HG03460 (cell line): ENCODE measurements around the gene MIPOL1.
"Not testable (repeated sequence)": the region's sequence is repeated elsewhere in the genome, so short reads cannot be mapped to it uniquely, and the experiment has no call there.

Experiments used
- ATAC-seq: cut with Tn5 transposase; IDR thresholded peaks from one replicate; pipeline ENCODE4 v1.9.1; 2021; ENCODE audit not compliant: unreplicated experiment

Gene MIPOL1

GRCh38 chr14:37230551-37231194 is 32.9 kb downstream of the MIPOL1 start:
- ATAC-seq = no peak

DNA sequence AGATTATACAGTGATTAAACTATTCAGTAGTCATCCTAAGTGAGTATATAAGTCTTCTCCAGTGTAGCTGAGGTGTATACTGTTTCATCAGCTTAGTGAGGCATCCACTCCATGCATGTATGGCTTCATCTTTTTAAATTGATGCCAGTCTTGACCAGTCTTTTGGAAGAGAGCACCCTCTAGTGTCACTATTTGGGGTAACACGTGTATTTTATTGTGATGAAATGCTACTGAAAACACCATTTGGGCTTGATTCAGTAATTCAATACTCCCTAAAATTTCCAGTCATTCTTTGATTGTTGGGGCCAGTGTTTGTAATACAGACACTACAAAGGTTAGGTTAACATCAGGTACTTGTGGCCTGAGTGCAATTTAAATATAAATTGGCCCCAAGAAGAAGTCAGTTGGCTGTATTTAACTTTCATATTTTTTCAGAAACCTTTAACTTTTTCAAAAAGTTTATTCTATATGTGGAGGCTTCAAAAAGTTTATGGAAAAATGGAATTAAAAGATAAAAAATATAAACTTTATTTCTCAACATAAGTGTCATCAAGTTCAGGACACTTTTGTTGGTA is 35.3 kb downstream of the MIPOL1 start:
- ATAC-seq = peak; percentile 63

- no peak for ATAC-seq
These were observed 36.5 kb downstream of the MIPOL1 start for GRCh38 chr14:37234222-37234621.

DNA sequence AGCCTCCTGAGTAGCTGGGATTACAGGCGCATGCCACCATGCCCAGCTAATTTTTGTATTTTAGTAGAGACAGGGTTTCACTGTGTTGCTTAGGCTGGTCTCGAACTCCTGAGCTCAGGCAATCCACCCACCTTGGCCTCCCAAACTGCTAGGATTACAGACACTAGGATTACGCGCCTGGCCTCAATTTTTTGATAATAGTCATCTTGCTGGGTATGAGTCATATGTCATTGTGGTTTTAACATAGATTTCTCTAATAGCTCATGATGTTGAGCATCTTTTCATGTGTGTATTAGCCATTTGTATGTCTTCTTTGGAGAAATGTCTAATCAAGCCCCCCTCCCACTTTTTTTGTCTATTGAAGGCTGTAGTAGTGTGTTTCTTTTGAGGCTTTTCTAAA is 38.3 kb downstream of the MIPOL1 start:
- ATAC-seq = not testable (repeated sequence)

DNA sequence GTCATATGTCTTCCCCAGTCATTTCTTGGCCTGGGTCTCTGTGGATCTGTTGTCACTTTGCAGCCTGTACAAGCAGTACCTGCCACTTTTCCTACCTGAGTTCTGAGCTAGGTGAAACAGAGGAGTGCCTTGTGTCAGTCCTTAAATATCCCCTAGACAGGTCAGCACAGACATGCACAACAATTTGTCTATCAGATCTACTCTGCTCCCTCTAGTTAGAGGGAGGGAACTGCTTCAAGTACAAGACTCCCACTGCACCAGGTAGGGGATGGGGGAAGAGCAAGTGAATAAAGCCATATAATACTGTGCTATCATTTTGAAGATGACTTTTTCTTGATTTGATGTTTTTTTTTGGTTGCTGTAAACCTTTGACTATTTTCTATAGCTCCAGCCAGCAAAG is 39.4 kb downstream of the MIPOL1 start:
- ATAC-seq = no peak

- no peak for ATAC-seq
These were observed 40.0 kb downstream of the MIPOL1 start for GRCh38 chr14:37237735-37238200.

DNA sequence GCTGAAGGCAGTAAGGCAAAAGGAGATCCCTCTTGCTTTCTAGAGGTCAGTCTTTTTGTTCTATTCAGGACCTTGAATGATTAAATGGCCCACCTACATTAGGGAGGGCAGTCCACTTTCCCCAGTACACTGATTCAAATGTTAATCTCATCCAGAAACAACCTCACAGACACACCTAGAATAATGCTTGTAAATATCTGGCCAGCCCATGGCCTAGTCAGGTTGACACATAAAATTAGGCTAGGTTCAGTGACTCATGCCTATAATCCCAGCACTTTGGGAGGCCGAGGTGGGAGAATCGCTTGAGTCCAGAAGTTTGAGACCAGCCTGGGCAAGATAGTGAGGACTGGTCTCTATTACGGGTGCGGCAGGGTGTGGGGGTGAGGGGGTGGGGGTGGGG is 43.5 kb downstream of the MIPOL1 start:
- no peak for ATAC-seq

DNA sequence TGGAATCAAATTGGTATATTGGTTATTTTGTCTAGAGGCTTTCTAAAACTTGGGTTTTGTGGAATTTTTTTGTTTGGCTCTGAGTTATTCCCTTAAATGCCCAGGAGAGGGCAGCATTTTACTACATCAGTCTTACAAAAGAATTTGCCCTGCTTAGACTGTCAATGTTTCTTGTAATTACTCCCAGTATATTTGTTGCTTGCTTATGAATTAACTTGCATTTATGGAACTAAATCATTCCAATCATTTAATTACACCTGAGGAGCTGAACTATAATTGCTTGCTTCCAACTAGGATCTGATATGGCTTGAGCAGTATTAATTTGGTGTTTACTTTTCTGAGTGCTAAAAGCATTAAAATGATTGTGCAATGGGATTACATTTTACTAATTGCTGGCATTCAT is 48.7 kb downstream of the MIPOL1 start:
- no peak for ATAC-seq

DNA sequence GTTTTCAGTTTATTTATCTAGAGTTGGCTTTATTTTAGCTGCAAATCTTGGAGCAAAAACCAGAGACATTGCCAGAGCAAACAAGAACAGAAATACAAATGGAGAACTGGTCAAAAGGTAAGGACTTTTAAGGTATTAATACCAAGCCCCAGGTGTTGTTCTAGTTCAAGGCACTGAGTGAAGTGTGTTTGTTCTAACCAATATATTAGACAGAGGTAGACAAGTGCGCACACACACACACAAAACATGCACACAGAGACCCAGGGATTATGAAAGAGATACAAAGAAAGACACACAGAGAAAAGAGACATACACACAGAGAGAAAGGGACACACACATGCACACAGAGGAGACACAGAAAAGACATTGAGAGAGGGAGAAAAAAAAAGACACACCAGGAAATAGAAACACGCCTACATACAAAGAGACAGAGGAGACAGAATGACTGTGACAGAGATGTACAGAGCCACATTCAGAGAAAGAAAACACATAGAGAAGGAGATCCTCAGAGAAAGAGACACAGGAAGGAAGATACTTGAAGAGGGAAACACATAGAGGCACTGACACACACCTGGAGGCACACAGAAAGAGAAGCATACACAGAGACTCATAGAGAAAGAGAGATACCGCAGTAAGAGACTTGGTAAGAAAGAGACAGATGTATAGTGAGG is 50.2 kb downstream of the MIPOL1 start:
- ATAC-seq = no peak

GRCh38 chr14:37251775-37252174 is 54.0 kb downstream of the MIPOL1 start:
- ATAC-seq = no peak

DNA sequence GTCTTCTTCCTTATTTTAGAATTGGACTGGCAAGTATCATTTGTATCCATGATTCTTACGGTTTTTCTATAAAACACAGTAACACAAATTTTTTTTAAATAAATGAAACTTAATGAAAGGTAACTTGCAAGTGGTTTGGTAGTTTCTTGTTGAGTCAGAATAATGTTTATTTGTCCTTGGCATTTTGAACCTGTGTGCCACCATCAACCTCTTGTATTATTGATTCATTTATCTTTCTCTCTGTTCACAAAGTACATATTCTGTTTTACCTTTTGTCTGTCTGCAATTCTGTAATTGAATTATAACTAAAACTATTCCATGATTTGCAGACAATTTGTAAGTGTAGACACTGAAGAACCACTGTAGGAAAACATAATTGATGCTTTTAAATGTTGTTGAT is 54.7 kb downstream of the MIPOL1 start:
- no peak for ATAC-seq

DNA sequence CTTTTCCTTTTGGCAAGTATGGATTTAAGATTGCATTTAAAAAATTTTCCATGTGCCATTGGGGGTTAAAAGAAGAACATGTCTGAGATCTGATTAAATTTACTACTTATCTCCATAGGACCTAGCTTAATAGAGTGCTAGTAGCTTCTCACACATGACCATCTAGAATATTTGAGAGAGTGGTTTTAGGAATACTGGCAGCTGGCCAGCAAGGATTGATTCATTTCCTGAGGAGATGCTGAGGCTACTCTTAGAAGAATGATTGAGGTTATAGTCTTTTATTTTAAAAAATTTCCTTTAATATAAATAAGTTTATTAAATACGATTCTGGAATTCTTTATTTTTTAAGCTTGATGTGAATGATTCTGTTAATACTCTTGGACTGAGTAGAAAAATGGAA is 56.2 kb downstream of the MIPOL1 start:
- ATAC-seq = no peak

DNA sequence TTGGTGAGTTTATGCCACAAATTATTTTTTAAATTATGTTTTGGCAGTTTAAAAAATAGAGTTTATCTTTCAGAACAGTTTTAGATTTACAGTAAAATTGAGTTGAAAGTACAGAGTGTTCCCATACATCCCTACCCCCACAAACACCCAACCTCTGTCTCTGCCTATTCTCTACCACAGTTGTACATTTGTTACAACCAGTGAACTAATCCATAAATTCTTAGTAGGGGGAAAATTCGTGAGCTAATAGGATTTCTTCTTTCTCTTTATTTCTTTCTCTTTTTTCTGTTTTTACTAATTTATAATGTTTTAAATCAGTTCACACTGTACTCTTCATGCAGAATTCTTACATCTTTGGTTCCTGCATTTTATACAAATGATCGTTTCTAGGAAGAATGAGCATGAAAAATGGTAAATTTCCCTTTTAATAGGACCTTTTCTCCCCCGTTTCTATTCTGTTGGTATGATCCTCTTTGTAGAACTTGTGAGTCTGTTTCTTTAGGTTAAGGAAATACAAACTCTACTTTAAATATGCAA is 56.7 kb downstream of the MIPOL1 start:
- no peak for ATAC-seq

DNA sequence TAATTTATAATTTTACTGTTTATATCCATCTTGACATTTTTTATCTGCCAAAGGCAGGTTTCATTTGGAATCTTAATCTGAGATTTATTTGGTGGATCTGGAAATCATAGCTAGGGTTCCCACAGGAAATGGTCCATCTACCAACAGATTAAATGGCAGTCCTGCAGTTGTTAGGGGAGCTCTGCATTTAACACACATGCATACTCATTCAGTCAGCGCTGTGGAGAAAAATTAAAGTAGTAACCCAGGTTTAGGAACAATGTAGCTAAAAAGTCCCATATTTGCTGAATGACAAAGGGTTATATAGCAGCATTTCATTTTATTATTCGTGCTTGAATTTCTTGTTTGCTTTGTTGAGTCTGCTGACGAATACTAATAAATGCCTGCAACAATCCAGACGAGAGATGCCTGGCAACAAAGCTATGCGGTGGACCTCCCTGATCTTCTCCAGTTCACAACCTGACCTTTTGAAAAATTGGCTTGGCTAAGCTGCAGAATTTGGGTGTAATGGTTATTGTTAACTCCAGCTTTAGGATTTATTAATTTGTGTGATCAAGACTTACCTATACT is 59.8 kb downstream of the MIPOL1 start:
- no peak for ATAC-seq

DNA sequence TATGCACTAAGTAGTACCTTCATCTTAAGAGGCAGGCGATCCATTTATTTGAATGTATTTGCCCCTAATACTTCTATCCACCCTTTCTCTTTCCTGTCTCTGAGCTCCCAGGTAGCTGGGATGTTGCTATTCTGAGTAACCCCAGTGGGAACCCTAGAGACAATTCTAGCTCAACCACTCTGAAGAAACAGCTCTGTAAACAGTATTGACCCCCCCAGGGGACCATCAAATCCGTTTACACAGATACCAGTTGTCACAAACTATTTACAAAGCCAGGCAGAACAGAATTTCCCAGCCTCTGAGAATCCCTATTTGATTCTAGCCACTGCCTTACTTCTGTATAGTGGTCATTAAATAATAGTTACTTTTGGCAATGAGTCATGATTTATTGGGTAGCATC is 64.9 kb downstream of the MIPOL1 start:
- ATAC-seq = no peak

DNA sequence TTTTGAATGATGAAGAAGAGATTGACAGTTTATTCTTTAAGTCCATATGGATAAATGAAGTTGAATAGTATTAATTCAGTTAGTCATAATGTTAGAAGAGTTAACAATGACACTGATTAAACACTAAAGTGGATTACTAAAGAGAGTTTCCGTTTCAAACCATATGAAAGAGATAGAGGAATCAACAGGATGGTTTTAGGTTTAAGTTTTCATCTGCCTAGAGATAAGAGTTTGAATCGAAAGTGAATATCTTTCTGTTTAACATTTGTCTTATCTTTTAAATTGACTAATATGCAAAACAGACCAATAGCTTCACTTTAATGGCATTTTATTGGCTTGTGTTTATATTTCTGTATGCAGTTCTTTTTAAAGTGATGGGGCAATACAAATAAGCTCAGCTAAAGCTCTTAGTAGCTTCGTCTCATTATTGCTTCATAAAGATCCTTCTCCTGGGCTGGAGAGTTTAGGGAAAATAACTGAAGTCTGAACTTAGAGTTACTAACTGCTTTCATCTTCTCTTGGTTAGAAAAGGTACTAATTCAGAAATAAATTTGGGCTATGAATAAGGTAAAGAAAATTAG is 66.0 kb downstream of the MIPOL1 start:
- no peak for ATAC-seq

DNA sequence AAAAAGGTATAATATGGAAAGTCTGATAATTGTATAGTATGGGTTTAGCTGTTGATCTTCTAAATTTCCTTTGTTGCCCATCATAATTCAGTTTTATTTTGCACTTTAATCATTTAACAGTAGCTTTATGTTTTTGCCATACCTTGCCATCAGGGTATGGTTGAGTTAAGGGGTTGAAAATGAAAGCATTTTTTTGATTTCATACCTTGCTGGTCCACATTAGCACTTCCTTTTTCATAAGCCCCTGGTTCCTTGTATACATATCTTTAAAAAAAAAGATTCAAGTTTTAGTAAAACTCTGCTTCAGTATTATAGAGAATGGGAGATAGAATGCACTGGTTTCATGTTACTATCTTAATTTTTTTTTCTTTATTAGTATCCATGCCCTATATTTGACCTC is 71.1 kb downstream of the MIPOL1 start:
- ATAC-seq = no peak

DNA sequence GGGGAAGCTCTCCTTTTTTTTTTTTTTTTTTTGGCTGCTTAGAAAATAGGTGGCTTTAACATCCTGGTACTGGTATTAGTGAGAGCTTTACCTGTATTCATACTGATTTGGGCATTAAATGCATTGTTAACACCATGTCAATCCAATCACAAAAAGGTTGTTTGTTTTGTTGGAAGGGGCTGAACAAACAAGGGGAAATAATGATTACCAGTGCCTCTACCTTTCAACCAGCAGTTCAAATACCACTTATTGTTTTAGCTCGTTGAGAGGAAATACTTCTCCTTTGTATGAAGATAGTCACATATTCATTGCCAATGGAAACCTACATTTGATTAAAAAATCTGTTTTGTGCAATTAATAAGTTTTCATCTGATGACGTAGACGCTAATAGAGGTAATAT is 72.9 kb downstream of the MIPOL1 start:
- ATAC-seq = no peak

DNA sequence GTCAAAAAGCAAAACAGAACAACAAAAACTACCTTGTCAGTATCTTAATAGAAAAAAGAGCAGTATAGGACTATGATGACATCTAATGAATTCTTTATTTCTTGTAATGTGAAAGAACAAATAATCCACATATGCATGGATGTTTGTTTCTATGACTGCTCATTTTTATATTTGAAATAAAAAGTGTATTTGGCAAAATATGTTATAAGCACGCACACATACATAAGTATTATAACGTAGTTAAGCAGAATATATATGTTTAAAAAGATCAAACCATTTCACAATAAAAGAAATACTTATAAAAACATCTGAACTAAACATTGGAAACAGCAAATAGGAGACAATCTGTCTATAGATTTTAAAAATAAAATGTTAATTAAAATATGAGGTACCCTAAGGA is 74.8 kb downstream of the MIPOL1 start:
- ATAC-seq = no peak

GRCh38 chr14:37274652-37275051 is 76.9 kb downstream of the MIPOL1 start:
- no peak for ATAC-seq

DNA sequence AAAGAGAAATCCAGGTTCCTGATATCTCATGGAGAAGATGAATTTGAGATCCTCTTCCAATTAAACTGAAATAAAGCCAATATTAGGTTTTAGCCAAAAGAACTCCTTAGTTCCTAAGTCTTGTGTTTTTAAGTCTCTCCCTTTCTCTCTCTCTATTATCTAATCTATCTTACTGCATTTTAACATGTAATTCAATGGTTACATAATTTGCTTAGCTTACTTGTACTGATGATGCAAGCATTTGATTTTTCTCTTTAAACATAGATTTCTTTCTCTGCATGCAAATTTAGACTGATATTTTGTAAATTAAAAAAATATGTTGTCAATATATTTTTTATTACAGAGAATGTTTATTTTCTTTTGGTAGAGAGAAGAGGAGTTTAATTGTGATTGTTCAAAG is 78.2 kb downstream of the MIPOL1 start:
- ATAC-seq = no peak
